IgD-negative memory B cell (primary cell): Measurements from ENCODE around the gene PIP4K2A. TPM values are rescaled to one million over a fixed set of nuclear protein-coding genes. Genes with fewer than 3 reads are reported as not detected.

ENCODE experiments used
- H3K27ac Mint-ChIP-seq, 3 donors: one replicate each; pipeline ENCODE4 v1.8.0; 2020 to 2022; ENCODE audit warnings: mild to moderate bottlenecking in 3 of 3, mixed read lengths in 3 of 3, moderate library complexity in 1 of 3
- H3K27me3 Mint-ChIP-seq: one replicate; pipeline ENCODE4 v1.8.0; 2021; ENCODE audit warnings: mixed read lengths
- H3K36me3 Mint-ChIP-seq: one replicate; pipeline ENCODE4 v1.8.0; 2020; ENCODE audit warnings: mild to moderate bottlenecking, mixed read lengths
- H3K4me1 Mint-ChIP-seq, 3 donors: one replicate each; pipeline ENCODE4 v1.8.0; 2020 to 2022; ENCODE audit warnings: mixed read lengths in 3 of 3, mild to moderate bottlenecking in 1 of 3
- H3K4me3 Mint-ChIP-seq, 4 donors: one replicate each; pipeline ENCODE4 v1.8.0; 2020 to 2022; ENCODE audit warnings: mild to moderate bottlenecking in 4 of 4, mixed read lengths in 4 of 4, moderate library complexity in 3 of 4
- H3K9me3 Mint-ChIP-seq, 3 donors: one replicate each; pipeline ENCODE4 v1.8.0; 2020 to 2021; ENCODE audit warnings: mixed read lengths in 3 of 3, mild to moderate bottlenecking in 1 of 3
- polyA plus RNA-seq: library from polyadenylated mRNA; unstranded; fragments of 300-500 nt; fragmentation: Illumina TruSeq; gene quantifications from one replicate; pipeline ENCODE4 v1.2.3, GENCODE V29; 2021

Gene PIP4K2A
- polyA plus RNA-seq, 1 donor from 2014 or later: 43.2 TPM

- Mint-ChIP-seq H3K27me3 (no peaks in the 10 kb centered on the region), H3K4me3 (peak overlapping the region in 3 of 4 donors; percentile 72 to 85 (median 84)), H3K9me3 (no peaks in the 10 kb centered on the region), H3K4me1 (peaks cover 57 to 78% (median 68%) of the 10 kb centered on the region in 3 donors), H3K36me3 (peaks cover 8% of the 10 kb centered on the region), H3K27ac (peak overlapping the region; percentile 90 to 97 (median 96))
These were observed 114.6 kb downstream of the PIP4K2A start for GRCh38 chr10:22599636-22600228.

GRCh38 chr10:22599048-22599561 lies 115.3 kb downstream of the PIP4K2A start:
- H3K27me3 Mint-ChIP-seq: no peaks in the 10 kb centered on the region
- H3K27ac Mint-ChIP-seq: peak overlapping the region; percentile 90 to 96 (median 96)
- peaks cover 51 to 74% (median 70%) of the 10 kb centered on the region in 3 donors for H3K4me1 Mint-ChIP-seq
- H3K36me3 Mint-ChIP-seq: peaks cover 8% of the 10 kb centered on the region
- peak overlapping the region; percentile 9 to 72 (median 55) for H3K4me3 Mint-ChIP-seq
- H3K9me3 Mint-ChIP-seq: no peaks in the 10 kb centered on the region

- H3K36me3 Mint-ChIP-seq: peaks cover 8% of the 10 kb centered on the region
- H3K4me3 Mint-ChIP-seq: peak overlapping the region in 3 of 4 donors; percentile 9 to 88 (median 68)
- peaks cover 50 to 73% (median 70%) of the 10 kb centered on the region in 3 donors for H3K4me1 Mint-ChIP-seq
- no peaks in the 10 kb centered on the region for H3K27me3 Mint-ChIP-seq
- no peaks in the 10 kb centered on the region for H3K9me3 Mint-ChIP-seq
- peak overlapping the region; percentile 90 to 96 (median 96) for H3K27ac Mint-ChIP-seq
These were observed 115.9 kb downstream of the PIP4K2A start for GRCh38 chr10:22598478-22598877.

- H3K4me3 Mint-ChIP-seq: peak overlapping the region; percentile 8 to 88 (median 76)
- no peaks in the 10 kb centered on the region for H3K9me3 Mint-ChIP-seq
- H3K36me3 Mint-ChIP-seq: peaks cover 6% of the 10 kb centered on the region
- H3K27me3 Mint-ChIP-seq: no peaks in the 10 kb centered on the region
- H3K4me1 Mint-ChIP-seq: peaks cover 59 to 77% (median 70%) of the 10 kb centered on the region in 3 donors
- peak overlapping the region; percentile 90 to 96 (median 96) for H3K27ac Mint-ChIP-seq
These were observed 117.2 kb downstream of the PIP4K2A start for GRCh38 chr10:22597138-22597537.

- Mint-ChIP-seq H3K36me3 (peaks cover 2% of the 10 kb centered on the region), H3K27me3 (no peaks in the 10 kb centered on the region), H3K27ac (peak overlapping the region; percentile 17 to 90 (median 66)), H3K4me3 (peak overlapping the region in 2 of 4 donors; percentile 24 to 49), H3K4me1 (peaks cover 39 to 50% (median 44%) of the 10 kb centered on the region in 3 donors), H3K9me3 (no peaks in the 10 kb centered on the region)
These were observed 120.7 kb downstream of the PIP4K2A start for GRCh38 chr10:22593636-22594198.

- Mint-ChIP-seq H3K4me3 (no peak overlapping the region), H3K27me3 (no peaks in the 10 kb centered on the region), H3K4me1 (peaks cover 38 to 43% (median 38%) of the 10 kb centered on the region in 3 donors), H3K9me3 (no peaks in the 10 kb centered on the region), H3K36me3 (peaks cover 2% of the 10 kb centered on the region), H3K27ac (peak overlapping the region; percentile 61 to 90 (median 69))
These were observed 121.4 kb downstream of the PIP4K2A start for GRCh38 chr10:22593026-22593425.

- Mint-ChIP-seq H3K27ac (no peak overlapping the region), H3K36me3 (peaks cover 2% of the 10 kb centered on the region), H3K4me1 (peaks cover 26 to 29% (median 27%) of the 10 kb centered on the region in 3 donors), H3K4me3 (no peak overlapping the region), H3K9me3 (no peaks in the 10 kb centered on the region), H3K27me3 (no peaks in the 10 kb centered on the region)
These were observed 124.4 kb downstream of the PIP4K2A start for GRCh38 chr10:22589851-22590514.

GRCh38 chr10:22588462-22588861 lies 125.9 kb downstream of the PIP4K2A start:
- Mint-ChIP-seq H3K4me3 (no peak overlapping the region), H3K27me3 (no peaks in the 10 kb centered on the region), H3K4me1 (peaks cover 19 to 24% (median 24%) of the 10 kb centered on the region in 3 donors), H3K27ac (peak overlapping the region in 1 of 3 donors; percentile 92), H3K9me3 (no peaks in the 10 kb centered on the region), H3K36me3 (peaks cover 2% of the 10 kb centered on the region)

- no peak overlapping the region for H3K4me3 Mint-ChIP-seq
These were observed 130.7 kb downstream of the PIP4K2A start for GRCh38 chr10:22583683-22584082.

GRCh38 chr10:22581461-22581860 lies 132.9 kb downstream of the PIP4K2A start:
- no peaks in the 10 kb centered on the region for H3K9me3 Mint-ChIP-seq
- H3K4me3 Mint-ChIP-seq: no peak overlapping the region
- peaks cover 10% of the 10 kb centered on the region for H3K36me3 Mint-ChIP-seq
- peaks cover 8 to 25% (median 22%) of the 10 kb centered on the region in 3 donors for H3K4me1 Mint-ChIP-seq
- no peaks in the 10 kb centered on the region for H3K27me3 Mint-ChIP-seq
- peak overlapping the region in 1 of 3 donors; percentile 81 for H3K27ac Mint-ChIP-seq

More at GRCh38 chr10:22583683-22584082, 130.7 kb downstream of the PIP4K2A start:
- peaks cover 2% of the 10 kb centered on the region for H3K36me3 Mint-ChIP-seq
- H3K27me3 Mint-ChIP-seq: no peaks in the 10 kb centered on the region
- peak overlapping the region in 1 of 3 donors; percentile 21 for H3K27ac Mint-ChIP-seq
- H3K9me3 Mint-ChIP-seq: no peaks in the 10 kb centered on the region
- peaks cover 12 to 25% (median 16%) of the 10 kb centered on the region in 3 donors for H3K4me1 Mint-ChIP-seq

GRCh38 chr10:22580711-22581110 lies 133.7 kb downstream of the PIP4K2A start:
- H3K4me1 Mint-ChIP-seq: peaks cover 5 to 20% (median 18%) of the 10 kb centered on the region in 3 donors
- peak overlapping the region in 2 of 3 donors; percentile 26 to 85 for H3K27ac Mint-ChIP-seq
- H3K9me3 Mint-ChIP-seq: no peaks in the 10 kb centered on the region
- peaks cover 7% of the 10 kb centered on the region for H3K36me3 Mint-ChIP-seq
- H3K27me3 Mint-ChIP-seq: no peaks in the 10 kb centered on the region
- H3K4me3 Mint-ChIP-seq: no peak overlapping the region

GRCh38 chr10:22579826-22580225 lies 134.6 kb downstream of the PIP4K2A start:
- Mint-ChIP-seq H3K36me3 (peaks cover 7% of the 10 kb centered on the region), H3K4me1 (peaks cover 7 to 22% (median 20%) of the 10 kb centered on the region in 3 donors), H3K27ac (peak overlapping the region in 2 of 3 donors; percentile 16 to 76), H3K4me3 (no peak overlapping the region), H3K9me3 (no peaks in the 10 kb centered on the region), H3K27me3 (no peaks in the 10 kb centered on the region)

- H3K27me3 Mint-ChIP-seq: no peaks in the 10 kb centered on the region
- peak overlapping the region; percentile 13 to 93 (median 23) for H3K27ac Mint-ChIP-seq
- H3K36me3 Mint-ChIP-seq: peaks cover 7% of the 10 kb centered on the region
- H3K9me3 Mint-ChIP-seq: no peaks in the 10 kb centered on the region
- peaks cover 5 to 22% (median 10%) of the 10 kb centered on the region in 3 donors for H3K4me1 Mint-ChIP-seq
- peak overlapping the region in 2 of 4 donors; percentile 20 to 82 for H3K4me3 Mint-ChIP-seq
These were observed 140.4 kb downstream of the PIP4K2A start for GRCh38 chr10:22573820-22574569.

GRCh38 chr10:22570733-22571430 lies 143.5 kb downstream of the PIP4K2A start:
- H3K9me3 Mint-ChIP-seq: no peaks in the 10 kb centered on the region
- H3K4me1 Mint-ChIP-seq: peaks cover 5 to 19% (median 13%) of the 10 kb centered on the region in 3 donors
- peak overlapping the region in 1 of 3 donors; percentile 79 for H3K27ac Mint-ChIP-seq
- no peaks in the 10 kb centered on the region for H3K36me3 Mint-ChIP-seq
- H3K27me3 Mint-ChIP-seq: no peaks in the 10 kb centered on the region
- H3K4me3 Mint-ChIP-seq: no peak overlapping the region
